Activated CD4-positive, alpha-beta T cell treated with anti-CD3 and anti-CD28 coated beads, Interleukin-2, amount 50 U/mL, for 1 hour (primary cell): ENCODE results near the gene THSD7B.

ENCODE experiments used
- DNase-seq: peaks from one replicate; pipeline ENCODE4 v3.0.0-alpha.2; 2020

The THSD7B gene

DNA sequence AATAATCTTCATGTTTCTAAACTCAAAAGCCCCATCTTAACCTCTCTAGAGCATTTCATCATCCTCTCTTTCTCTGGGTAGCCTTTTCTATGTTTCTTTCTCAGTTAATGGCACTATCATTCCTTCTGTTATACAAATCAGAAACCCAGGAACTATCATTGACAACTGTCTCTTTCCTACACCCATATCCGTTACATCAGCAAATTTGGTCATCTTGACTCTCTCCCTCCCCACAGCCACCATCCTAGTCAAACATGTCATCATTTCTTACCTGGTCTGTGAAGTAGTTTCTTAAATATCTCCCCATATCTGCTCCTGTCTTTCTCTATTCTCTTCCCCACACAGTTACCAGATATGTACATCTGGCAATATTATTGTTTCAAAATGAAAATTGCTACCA, 62.8 kb downstream of the THSD7B start:
- DNase-seq = no peak

DNA sequence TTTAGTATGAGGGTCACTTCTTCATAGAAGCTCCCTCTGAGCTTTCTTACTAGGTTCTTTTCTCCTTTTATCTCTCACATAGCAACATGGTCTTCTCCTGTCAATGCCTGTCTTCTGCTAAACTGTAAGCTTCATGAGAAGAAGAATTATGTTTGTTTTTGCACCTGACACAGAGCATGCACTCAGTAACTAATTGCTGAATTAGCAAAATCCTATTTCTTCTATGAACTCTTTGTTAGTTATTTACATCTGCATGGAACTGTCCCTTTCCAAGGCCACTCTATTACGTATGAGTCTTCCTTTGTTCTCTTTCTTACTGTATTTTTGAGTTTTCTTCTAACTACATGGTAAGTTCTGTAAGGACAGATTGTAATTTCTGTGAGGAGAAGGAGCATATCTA, 63.4 kb downstream of the THSD7B start:
- no peak for DNase-seq

DNA sequence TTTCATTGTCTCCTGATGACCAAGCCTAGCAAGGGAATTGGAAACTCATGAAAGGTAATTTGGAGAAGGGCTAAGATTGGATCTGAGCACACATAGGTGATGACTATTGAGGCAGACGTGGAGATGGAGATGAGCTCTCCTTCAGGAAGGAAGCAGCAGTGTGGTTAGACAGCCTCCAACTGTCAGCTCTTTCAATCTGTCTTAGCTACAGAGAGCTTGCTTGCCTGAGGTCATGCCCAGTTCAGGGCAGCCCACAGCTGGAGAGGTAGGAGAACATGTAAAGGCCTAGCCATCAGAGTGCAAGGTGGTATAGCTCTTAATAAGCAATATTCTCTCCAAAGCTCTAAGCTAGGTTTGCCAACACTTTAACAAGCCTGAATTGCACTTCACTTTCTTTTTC, 79.2 kb downstream of the THSD7B start:
- DNase-seq = no peak

DNA sequence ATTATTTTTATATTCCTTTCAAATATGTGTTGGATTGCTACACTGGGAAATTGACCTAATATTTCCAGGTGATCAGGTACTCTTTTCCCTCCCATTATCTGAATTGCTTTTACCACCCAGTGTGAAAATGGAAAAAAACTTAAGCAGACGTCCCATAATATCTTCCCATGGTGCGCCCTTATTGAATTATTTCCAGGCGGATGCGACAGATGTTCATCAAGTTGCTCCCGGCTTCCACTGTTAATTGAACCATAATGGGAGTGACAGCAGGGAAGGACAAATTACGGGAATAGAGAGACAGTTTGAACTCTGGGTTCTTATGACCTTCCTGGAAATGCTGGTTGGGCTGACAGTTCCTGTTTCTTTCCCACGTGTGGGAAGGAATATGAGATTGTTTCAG, 93.3 kb downstream of the THSD7B start:
- DNase-seq = no peak

DNA sequence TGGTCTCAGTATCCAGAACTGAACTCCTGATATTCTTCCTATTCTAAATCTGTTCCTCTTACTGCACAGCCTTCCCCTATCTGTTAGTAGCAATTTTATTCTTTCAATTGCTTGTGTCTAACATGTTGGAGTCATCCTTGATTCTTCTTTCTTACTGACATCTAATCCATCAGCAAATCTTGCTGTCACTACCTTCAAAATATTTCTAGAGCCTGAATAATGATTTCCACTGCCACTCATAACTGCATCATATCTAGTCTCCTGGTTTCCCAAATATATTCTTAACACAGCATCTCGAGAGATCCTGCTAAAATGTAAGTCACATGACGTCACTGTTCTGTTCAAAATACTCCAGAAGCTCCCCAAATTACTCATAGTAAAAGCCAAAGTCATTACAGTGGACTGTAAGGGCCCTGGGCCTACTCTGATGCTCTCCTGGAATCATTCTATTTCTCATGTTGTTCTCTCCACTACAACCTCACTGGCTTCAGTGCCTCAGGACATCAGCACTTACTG, 95.2 kb downstream of the THSD7B start:
- no peak for DNase-seq

DNA sequence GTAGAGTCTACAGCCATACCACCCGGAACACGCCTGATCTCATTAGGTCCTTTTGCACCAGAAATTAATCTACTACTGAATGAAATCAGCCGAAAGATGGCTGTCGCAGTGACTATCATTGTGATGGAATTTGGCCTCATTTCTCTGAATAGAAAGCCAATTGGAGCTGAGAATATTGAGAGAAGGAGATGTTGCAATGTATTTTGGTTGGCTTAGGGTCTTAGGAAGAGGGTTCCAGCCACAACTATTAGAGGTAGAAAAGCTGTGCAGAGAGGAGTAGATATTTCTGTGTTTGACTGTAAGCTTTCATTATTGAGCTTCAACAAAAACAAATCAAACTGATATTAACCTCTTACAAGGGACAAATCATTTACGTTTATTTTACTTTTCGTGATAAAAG, 98.1 kb downstream of the THSD7B start:
- DNase-seq = no peak

DNA sequence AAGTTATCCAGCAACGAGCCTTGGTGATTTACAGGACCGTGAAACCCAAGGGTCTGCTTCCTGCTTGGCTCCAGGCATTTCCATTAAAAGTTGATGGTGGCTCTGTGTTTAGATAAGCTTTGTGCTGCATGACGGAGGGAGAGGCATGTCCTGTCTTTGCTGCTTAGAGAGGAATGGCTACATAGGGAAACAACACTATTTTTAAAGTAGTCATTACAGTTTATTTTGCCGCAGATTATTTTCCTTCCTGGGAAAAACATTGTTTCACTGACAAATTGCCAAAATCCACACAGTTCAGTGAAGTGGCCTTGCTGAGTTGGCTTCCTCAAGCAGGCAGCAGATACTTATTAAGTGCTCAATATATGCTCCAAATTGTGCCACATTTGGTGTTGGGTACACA, 98.5 kb downstream of the THSD7B start:
- DNase-seq = no peak

DNA sequence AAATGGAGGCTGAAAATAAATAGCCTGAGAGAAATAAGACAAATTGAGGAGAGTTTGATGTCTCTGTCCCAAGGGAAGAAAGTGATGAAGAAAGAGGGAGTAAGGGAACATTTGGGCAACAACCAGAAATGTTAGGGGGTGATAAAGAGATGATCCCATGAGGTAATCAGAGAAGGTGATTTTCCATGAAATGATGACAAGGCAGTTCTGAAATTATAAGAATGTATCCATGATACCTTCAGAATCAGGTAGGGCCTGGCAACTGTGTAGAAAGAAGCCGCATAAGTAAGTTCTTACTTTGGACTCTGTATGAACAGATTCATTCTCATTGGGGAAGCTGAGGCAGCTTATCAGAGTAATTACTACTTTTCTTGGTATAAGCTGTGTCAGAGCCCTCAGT, 106.1 kb downstream of the THSD7B start:
- DNase-seq = no peak

DNA sequence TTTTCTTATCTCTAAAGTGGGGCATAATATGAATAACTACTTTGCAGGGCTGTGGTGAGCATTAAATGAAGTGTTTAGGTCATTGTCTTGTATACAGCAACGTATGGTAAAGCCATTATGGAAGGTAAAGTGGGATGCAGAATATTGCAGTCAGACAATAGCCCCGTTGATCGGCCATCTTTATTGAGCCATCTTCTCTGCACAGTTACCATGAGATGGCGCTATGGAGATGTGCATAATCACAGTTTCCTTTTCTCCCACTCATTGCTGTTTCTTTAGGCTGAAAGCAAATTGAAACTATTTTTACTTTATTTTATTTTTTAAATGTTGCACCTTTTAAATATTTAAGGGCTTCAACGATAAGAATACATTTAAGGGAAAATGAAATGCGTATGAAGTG, 108.9 kb downstream of the THSD7B start:
- DNase-seq = no peak

DNA sequence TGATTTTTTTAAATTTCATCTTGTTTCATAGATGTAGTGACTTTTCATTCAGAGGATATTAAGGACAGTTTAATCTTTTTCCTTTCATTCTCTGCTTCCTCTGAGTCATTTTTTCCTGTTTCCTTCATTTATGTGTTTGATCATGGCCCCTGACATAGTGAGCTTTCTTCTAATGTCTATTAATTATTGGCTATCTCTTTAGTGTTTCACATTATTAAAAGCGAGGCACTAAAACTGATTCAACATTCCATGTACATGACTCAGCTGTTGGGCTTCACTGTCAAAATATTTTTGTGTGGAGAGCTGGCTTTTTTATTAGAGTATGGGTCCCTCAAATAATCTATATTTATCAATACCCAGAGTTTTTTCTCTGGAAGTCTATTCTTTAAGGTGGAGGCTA, 125.8 kb downstream of the THSD7B start:
- no peak for DNase-seq

DNA sequence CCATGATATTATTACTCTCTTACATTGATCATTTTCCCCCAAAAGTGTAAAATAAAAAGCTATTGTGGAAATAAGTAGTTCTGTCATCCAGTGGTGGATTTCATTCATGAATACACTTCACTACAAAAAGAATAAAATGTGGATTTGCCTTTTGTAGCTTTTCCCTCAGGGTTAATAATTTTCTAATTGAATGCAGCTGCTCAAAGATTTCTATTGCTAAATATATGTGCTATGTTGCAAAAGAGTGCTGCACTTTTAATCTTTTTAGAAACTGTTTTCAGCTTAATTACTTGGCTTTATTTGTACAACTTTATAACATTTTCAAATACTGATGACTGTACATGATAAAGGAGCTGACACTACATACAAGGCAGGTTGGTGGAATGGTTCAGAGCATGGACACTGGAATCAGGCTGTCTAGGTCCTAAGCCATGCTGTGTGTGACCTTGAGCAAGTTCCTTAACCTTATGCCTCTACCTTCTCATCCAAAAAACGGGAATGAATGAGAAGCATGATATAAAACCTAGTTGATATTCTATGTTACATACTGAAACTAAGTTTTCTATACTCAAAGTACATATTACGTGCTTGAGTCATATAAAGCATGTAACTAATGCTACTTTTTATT, 128.8 kb downstream of the THSD7B start:
- DNase-seq = no peak

DNA sequence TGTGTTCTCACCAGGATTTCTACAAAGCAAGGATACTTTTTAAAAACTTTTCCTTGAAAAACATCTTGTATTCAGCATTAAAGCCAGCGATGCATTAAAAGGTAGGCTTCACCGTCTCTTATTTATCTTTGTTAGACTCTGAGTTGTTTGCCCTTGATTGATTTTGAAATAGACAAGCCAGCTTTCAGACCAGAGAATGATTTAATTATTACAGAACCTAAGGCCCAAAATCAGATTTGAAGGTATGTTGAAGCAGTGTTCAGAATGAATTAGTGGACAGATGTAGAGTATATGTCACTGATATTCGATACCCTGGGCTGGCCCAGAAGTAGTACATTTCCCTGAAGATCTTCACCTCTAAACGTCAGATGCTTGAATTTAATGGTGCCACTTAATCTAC, 136.4 kb downstream of the THSD7B start:
- DNase-seq = no peak

DNA sequence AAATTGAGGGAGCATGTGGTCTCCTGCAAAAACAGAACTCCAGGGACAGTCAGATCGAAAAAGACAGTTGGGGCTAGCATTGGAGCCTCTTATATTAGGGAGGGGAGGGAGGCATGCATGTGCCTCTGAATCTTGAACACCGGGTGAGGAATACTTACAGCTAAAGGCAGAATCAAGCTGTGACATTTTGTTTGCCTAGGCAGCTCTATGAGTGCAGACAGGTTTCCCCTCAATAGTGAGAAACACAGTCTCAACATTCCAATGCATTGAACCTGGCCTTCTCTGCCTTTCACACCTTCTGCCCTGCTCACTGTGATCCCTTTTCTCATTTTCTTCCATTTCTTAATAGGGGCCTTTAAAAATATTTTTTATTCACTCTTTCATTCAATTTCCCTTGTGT, 140.4 kb downstream of the THSD7B start:
- DNase-seq = no peak

DNA sequence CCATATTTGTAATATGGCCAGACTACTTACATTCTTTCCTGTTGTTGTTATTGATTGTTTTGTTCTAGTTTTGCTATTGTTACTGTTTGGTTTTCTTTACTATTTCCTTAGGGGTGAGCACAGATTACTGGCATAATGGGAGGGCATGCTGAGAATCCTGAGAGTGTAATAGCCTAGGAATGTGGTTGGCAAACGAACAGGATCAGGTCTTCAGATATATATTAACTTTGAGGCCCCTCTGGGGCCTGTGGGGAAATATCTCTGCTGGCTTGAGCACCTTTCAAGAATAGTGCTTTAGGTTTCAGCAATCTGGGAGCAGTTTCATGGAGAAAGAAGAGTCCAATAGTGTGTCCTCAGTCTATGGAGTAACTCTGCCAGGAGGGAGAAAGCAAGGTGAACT, 144.4 kb downstream of the THSD7B start:
- DNase-seq = no peak

DNA sequence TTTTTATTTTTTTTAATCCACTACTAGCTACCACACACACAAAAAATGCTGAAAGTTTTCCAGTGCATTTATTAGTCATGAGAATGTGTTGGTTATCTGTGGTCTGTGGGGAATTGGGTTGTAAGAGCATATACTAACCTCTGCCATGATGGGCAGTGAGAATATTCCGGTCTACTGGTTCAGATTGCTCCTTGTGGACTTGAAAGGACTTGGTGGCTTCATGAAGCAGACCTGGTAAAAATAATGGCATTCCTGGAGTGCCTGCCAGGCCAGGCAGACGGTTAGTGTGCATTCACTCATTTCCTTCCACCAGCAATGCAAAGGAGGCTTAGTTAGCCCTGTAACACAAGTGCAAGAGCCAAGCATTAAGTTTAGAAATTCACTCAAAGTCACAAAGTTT, 150.8 kb downstream of the THSD7B start:
- no peak for DNase-seq

DNA sequence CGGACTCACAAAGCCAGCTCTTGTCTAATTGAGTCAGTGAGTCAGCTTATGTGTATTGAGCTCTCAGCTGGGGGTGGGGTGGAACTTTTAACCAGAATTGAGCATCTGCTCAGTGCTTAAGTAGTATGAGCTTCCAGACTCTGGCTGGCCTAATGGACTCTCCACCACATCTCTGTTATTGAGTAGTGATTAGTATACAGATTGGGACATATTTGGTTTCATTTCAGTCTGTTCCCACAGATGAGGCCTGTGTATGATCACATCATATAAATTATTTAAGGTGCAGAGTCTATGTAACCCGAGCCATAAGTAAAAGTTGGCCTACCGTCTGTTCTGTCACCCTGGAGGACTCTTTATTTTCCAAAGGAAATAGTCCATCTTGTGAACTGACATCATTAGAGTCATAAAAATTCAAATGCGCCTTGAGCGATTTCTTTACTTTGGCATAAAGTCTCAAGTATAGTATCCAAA, 152.1 kb downstream of the THSD7B start:
- no peak for DNase-seq

DNA sequence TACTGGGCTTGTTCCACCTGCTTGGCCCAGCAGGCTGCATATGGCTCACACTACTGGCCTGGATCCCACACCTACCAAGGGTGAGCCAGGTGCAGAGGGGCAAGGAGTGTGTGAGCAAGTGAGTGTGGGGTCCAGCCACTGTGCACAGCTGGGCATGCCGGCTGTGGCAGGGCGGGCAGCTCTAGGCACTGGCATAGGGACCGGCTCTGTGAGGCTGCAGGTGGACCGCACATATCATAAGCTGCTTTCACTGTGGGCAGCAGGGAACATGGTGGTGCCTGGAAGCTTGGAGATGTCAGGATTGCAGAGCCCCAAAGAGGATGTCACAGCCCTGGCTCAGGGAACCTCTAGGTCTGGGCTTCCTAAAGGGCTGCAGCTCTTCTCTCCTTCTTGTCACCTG, 154.3 kb downstream of the THSD7B start:
- no peak for DNase-seq

DNA sequence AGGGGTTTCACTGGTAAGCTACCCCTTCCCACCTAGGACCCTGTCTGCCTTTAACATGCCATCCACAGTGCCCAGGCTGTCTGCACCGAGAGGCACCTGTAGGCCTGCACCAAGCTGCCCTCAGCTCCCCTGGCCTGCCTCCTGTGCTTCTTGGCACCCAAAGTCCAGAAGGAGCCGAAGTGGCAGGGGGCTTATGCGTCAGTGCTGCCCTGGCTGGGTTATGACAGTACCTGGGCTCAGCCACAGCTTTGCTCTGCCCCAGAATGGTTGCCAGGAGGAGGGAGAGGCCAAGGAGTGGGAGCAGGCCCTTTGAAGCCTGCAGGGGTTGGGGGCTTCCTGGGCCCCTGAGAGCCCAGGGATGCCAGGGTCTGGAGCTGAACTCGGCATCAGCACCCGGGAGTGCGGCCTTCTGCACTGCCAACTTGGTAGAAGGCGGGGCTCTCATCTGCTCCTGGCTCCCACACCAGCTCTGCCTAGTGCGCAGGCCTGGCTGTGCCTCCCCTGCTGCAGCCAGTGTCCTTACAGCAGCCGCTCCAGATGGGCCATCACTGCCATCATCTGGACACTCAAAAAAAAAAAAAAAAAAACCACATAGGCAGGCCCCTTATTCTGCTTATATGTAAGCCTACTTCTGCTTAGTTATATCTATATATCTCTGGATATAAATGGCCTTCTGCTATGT, 155.4 kb downstream of the THSD7B start:
- DNase-seq = no peak

DNA sequence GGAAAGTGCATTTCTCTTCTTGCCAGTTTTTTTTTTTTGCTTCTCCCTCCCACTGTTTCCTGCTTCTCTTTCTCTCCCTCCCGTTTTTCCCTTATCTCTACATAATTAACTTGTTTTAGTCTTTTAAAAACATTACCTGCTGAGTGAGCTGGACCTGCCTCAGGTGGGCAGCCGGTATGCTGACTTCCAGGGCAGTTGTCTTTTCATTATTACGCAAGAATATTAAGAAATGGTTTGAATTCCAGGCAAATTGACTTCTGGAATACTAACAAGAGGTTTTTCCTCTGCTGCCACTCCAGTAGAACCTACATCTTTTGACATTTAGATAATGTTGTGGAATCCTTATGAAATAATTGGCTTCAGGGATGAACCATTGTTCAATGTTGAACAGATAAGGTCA, 161.8 kb downstream of the THSD7B start:
- no peak for DNase-seq

DNA sequence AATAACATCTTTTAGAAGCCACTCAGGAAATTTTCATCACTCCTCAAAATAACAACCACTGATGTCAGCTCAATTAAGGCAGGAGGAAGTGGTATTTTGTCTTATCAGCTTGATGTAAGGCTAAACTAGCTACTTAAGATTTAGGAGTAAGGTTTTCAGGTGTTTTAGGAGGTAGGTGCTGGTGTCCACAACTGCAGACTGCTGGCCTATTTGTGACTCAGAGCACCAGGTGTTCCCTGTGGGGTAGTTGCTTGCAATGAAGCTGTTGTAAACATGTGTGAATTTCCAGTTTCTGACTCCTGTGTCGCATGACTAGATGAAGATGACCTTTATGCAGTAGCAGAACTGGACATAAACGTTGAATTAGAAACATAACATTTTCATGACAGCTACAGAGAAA, 164.2 kb downstream of the THSD7B start:
- DNase-seq = no peak

DNA sequence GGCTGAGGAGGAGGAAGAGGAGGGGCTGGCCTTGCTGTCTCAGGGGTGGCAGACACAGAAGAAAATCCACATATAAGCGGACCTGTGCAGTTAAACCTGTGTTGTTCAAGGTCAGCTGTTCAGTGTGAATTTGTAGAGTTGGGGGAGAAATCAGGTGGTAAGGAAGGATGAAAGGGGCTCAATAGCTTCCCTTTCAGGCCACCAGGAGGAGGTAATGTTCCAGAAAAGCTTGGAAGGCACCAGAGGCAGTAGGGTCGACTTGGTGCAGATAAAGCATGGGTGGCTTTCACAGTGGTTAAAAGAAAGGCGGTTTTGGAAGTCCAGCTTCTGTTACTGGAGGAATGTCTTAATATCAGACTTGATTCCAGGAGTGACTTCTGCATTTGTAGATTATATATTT, 167.4 kb downstream of the THSD7B start:
- no peak for DNase-seq

DNA sequence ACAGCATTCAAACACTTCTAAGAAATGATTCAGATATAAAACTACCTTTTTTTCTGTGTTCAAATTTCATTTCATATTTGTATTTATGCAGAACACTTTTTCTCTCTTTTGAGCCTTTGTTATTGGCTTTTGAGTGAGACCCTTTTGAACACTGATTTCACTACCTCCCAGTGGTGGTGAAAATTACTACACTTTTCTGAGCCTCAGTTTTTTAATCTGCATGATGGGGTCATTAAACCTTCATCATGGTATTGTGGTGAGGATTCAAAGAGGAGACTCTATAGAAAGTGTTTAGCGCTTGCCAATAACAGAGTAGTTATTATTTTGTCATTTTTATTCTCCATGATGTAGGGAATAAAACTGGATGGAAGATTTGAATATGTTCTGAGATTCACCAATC, 169.8 kb downstream of the THSD7B start:
- no peak for DNase-seq

DNA sequence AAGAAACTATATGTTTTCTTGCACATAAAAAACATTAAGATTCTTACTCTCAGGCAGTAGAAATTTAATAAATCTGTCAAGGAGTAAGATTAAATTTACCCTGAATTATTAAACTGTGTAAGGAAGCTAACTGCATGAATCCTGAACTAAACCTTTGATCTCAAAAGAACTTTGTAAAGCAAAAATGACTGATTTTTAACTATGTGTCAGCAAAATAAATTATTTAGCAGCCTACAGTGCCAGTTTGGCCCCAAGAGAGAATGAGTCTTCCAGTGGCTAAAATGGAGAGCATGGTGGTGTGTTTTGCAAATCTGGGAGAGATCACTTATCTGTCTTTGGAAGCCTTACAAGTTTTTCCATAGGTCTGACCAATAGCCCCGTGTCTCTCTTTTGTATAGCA, 190.7 kb downstream of the THSD7B start:
- DNase-seq = no peak

DNA sequence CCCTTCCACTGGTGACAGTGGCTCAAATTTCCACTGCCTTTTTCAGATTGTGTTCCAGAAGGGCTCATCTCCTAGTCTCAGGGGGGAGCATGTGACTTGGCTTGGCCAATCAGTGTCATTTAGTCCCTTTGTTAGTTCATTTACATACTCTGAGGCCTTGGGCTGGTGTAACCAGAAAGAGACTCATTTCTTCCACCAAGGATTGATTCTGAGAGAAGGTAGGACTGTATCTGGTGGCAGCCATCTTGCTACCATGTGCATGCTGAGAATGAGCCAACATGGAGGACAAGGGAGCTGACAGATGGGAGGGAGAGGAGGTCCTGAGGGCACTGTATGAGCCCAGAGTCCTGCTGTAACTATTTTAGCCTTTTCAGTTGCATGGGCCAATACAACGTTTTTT, 191.7 kb downstream of the THSD7B start:
- DNase-seq = no peak
